PC-3 (cell line): ENCODE measurements around the gene SPHK1. TPM values are rescaled to one million over a fixed set of nuclear protein-coding genes. Genes with fewer than 3 reads are reported as not detected.

Experiments
- ATAC-seq: fragments of 200-7000 bp; cut with Tn5 transposase; 2 replicates; pipeline ENCODE4 v1.9.1; 2020; ENCODE audit warnings: mild to moderate bottlenecking, moderate library complexity
- BruUV-seq: library from RNA; stranded (reverse); fragments of 400-500 nt; replicated peaks from 2 replicates; lab custom pipeline; 2021; lab: Mats Ljungman, UMichigan
- CTCF ChIA-PET: fragments of 300-600 bp; sonication (Branson Sonifier 250); formaldehyde crosslinking; loops from one replicate; lab custom pipeline; 2022; ENCODE audit warnings: antibody characterized with exemption; lab: Charles Lee
- POLR2A ChIA-PET: fragments of 300-600 bp; sonication (Branson Sonifier 250); formaldehyde crosslinking; loops from one replicate; lab custom pipeline; 2022; ENCODE audit warnings: antibody characterized with exemption; ENCODE audit not compliant: unreplicated experiment; lab: Charles Lee
- DNase-seq: peaks from one replicate; pipeline ENCODE4 v3.0.0-alpha.2; 2015
- H2AFZ ChIP-seq: fragments of 300-600 bp; sonication (generic); 2 replicates; pipeline ENCODE4 v1.6.0; 2016; ENCODE audit warnings: antibody characterized with exemption, low read length
- H3F3A ChIP-seq: fragments of 300-600 bp; sonication (generic); one replicate; pipeline ENCODE4 v1.6.0; 2017; ENCODE audit warnings: antibody characterized with exemption, low read length, control low read depth, mild to moderate bottlenecking; ENCODE audit not compliant: unreplicated experiment
- H3K27ac ChIP-seq: fragments of 300-600 bp; sonication (generic); 2 replicates; pipeline ENCODE4 v1.5.1; 2016; ENCODE audit warnings: mild to moderate bottlenecking, low read length
- H3K27me3 ChIP-seq: fragments of 300-600 bp; sonication (generic); 2 replicates; pipeline ENCODE4 v1.6.1; 2016; ENCODE audit warnings: low read length, mixed read lengths
- H3K36me3 ChIP-seq: fragments of 300-600 bp; sonication (generic); 2 replicates; pipeline ENCODE4 v1.6.1; 2016; ENCODE audit warnings: low read depth, mixed run types, low read length, mixed read lengths
- H3K4me1 ChIP-seq: fragments of 300-600 bp; sonication (generic); 2 replicates; pipeline ENCODE4 v1.5.1; 2016; ENCODE audit warnings: low read length; ENCODE audit not compliant: insufficient read depth
- H3K4me2 ChIP-seq: fragments of 300-600 bp; sonication (generic); 2 replicates; pipeline ENCODE4 v1.6.0; 2016; ENCODE audit warnings: low read length
- H3K4me3 ChIP-seq: fragments of 300-600 bp; sonication (generic); 2 replicates; pipeline ENCODE4 v1.5.1; 2016; ENCODE audit warnings: mild to moderate bottlenecking, low read length, mixed read lengths
- H3K79me2 ChIP-seq: fragments of 300-600 bp; sonication (generic); 2 replicates; pipeline ENCODE4 v1.6.1; 2017; ENCODE audit warnings: low read length, mixed read lengths
- H3K9ac ChIP-seq: fragments of 300-600 bp; sonication (generic); 2 replicates; pipeline ENCODE4 v1.6.0; 2016; ENCODE audit warnings: mild to moderate bottlenecking, low read length
- H3K9me2 ChIP-seq: fragments of 300-600 bp; sonication (generic); replicated peaks from 2 replicates; pipeline ENCODE4 v1.6.1; 2016; ENCODE audit warnings: mixed run types, low read length, mixed read lengths
- H3K9me3 ChIP-seq: fragments of 300-600 bp; sonication (generic); 2 replicates; pipeline ENCODE4 v1.6.1; 2016; ENCODE audit warnings: low read length, mixed read lengths
- H4K20me1 ChIP-seq: fragments of 300-600 bp; sonication (generic); 2 replicates; pipeline ENCODE4 v1.6.1; 2016; ENCODE audit warnings: low read length, mixed read lengths
- EZH2 ChIP-seq: fragments of 300-600 bp; sonication (generic); IDR thresholded peaks from one replicate; pipeline ENCODE4 v1.6.1; 2017; ENCODE audit warnings: antibody characterized with exemption, mild to moderate bottlenecking, low read length; ENCODE audit not compliant: unreplicated experiment
- EZH2phosphoT487 ChIP-seq: fragments of 300-600 bp; sonication (generic); IDR thresholded peaks from 2 replicates; pipeline ENCODE4 v1.6.1; 2018; ENCODE audit warnings: mild to moderate bottlenecking, antibody characterized with exemption, low read length, borderline replicate concordance
- intact Hi-C: fragments of 100-400 bp; cut with micrococcal nuclease; formaldehyde crosslinking; loops from 2 replicates; pipeline ENCODE4 v1.9.0; 2023
- total RNA-seq: library from RNA; depleted of rRNA; stranded (reverse); fragments of >200 nt; gene quantifications from 2 replicates; pipeline ENCODE4 v1.2.3, GENCODE V29; 2014
- TF ChIP-seq, protein P1 (sequence below): fragments of 300-600 bp; sonication (generic); conservative IDR thresholded peaks from 2 replicates; pipeline ENCODE4 v1.5.1; 2017; ENCODE audit warnings: antibody characterized with exemption, low read depth, mild to moderate bottlenecking, low read length

Gene SPHK1
- total RNA-seq, 1 experiment from 2014 or later, result 54.2 TPM

DNA sequence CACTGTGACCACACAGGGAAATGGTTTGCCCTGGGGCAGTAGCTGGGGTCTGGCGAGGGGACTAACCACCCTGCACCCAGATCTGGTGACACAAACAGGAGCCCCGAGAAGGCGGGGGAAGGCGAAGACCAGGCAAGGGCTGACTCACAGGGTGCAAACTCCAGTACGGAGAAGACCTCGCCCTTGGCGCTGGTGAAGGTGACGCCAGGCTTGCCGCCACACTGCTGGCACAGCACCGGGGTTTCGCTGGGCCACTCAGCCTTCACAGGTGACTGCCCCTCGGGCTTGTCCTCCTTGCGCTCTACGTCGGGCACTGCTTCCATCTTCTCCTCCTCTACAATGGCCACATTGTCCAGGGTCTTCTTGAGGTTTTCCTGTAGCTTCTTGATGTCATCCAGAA, 11.6 kb downstream of the SPHK1 start:
- CTCF ChIA-PET, result interaction anchor here (1.2 kb wide), 2 partner anchors 26 to 30 kb away, joined by 4 to 7 read pairs; no protein-coding TSS in a partner anchor
- H3K9me2 ChIP-seq, result no peaks in the 10 kb centered on the region
- peaks cover 25% of the 10 kb centered on the region for H3F3A ChIP-seq
- H3K9ac ChIP-seq, result no peak overlapping the region
- DNase-seq (peak; percentile 43), ATAC-seq (no peak)
- intact Hi-C loops, result no loop called here
- no peak overlapping the region for H2AFZ ChIP-seq
- peaks cover 65% of the 10 kb centered on the region for H3K36me3 ChIP-seq
- H3K4me1 ChIP-seq, result peaks cover 44% of the 10 kb centered on the region
- no peak overlapping the region for H3K4me3 ChIP-seq
- no peaks in the 10 kb centered on the region for H3K27me3 ChIP-seq
- H3K4me2 ChIP-seq, result no peak overlapping the region; the same call in 1 of the 2 replicates
- peak overlapping the region; percentile 79 for H3K27ac ChIP-seq
- POLR2A ChIA-PET, result interaction anchor here (0.6 kb wide), 1 partner anchor 63 kb away, joined by 3 read pairs; no protein-coding TSS in a partner anchor
- TF ChIP-seq EZH2, result no peak
- TF ChIP-seq, protein P1, sequence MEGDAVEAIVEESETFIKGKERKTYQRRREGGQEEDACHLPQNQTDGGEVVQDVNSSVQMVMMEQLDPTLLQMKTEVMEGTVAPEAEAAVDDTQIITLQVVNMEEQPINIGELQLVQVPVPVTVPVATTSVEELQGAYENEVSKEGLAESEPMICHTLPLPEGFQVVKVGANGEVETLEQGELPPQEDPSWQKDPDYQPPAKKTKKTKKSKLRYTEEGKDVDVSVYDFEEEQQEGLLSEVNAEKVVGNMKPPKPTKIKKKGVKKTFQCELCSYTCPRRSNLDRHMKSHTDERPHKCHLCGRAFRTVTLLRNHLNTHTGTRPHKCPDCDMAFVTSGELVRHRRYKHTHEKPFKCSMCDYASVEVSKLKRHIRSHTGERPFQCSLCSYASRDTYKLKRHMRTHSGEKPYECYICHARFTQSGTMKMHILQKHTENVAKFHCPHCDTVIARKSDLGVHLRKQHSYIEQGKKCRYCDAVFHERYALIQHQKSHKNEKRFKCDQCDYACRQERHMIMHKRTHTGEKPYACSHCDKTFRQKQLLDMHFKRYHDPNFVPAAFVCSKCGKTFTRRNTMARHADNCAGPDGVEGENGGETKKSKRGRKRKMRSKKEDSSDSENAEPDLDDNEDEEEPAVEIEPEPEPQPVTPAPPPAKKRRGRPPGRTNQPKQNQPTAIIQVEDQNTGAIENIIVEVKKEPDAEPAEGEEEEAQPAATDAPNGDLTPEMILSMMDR, result no peak
- TF ChIP-seq EZH2phosphoT487, result no peak
- no peaks in the 10 kb centered on the region for H3K79me2 ChIP-seq
- BruUV-seq, result no TSS peak
- peaks cover 3% of the 10 kb centered on the region; the same call in 1 of the 2 replicates for H4K20me1 ChIP-seq
- H3K9me3 ChIP-seq, result no peaks in the 10 kb centered on the region

DNA sequence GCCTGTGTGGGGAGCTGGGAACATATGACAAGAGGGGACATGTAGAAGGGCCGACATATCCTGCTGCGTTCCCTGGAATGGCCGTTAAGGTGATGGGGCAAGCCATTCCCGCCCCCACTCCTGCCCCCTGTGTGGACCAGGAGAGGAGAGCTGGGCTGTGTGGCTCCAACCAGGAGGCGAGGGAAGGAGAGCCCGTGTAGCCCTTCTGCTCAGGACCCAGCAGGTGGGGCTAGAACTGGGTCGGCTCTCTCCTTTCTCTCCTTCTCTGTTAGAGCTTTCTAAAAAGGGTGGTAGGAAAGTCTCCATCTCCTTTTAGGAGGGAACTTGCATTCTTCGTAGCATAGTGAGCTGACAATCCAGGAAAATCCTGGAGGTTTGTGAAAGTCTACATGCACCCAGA, 12.8 kb downstream of the SPHK1 start:
- no peak overlapping the region for H3K4me3 ChIP-seq
- H3K27me3 ChIP-seq, result no peaks in the 10 kb centered on the region
- DNase-seq, result no peak
- peaks cover 3% of the 10 kb centered on the region; the same call in 1 of the 2 replicates for H4K20me1 ChIP-seq
- BruUV-seq, result no TSS peak
- H3K9me3 ChIP-seq, result no peaks in the 10 kb centered on the region
- H3K9ac ChIP-seq, result no peak overlapping the region
- peaks cover 66% of the 10 kb centered on the region for H3K36me3 ChIP-seq
- peaks cover 44% of the 10 kb centered on the region for H3K4me1 ChIP-seq
- H2AFZ ChIP-seq, result no peak overlapping the region
- H3K27ac ChIP-seq, result no peak overlapping the region
- no peaks in the 10 kb centered on the region for H3K79me2 ChIP-seq
- no peak for TF ChIP-seq EZH2phosphoT487
- no peak for TF ChIP-seq EZH2
- TF ChIP-seq, protein P1, result no peak
- H3F3A ChIP-seq, result peaks cover 25% of the 10 kb centered on the region
- no peaks in the 10 kb centered on the region for H3K9me2 ChIP-seq
- POLR2A ChIA-PET, result no interaction called here
- CTCF ChIA-PET, result interaction anchor here (1.4 to 2.7 kb wide), 5 partner anchors 27 to 94 kb away, joined by 5 to 78 read pairs (median 20); no protein-coding TSS in a partner anchor
- no peak overlapping the region for H3K4me2 ChIP-seq
- intact Hi-C loops, result no loop called here
- no peak for ATAC-seq
